IMR-90 (cell line): Measurements from ENCODE around the gene CHN2. TPM values are rescaled to one million over a fixed set of nuclear protein-coding genes. Genes with fewer than 3 reads are reported as not detected.

Source experiments
- ATAC-seq: fragments of 200-7000 bp; cut with Tn5 transposase; 2 replicates; pipeline ENCODE4 v1.9.1; 2020; ENCODE audit warnings: low read depth, mild to moderate bottlenecking, moderate library complexity
- BruUV-seq: library from RNA; stranded (reverse); fragments of 400-500 nt; replicated peaks from 2 replicates; lab custom pipeline; 2021; lab: Mats Ljungman, UMichigan
- CTCF ChIA-PET: fragments of 300-600 bp; formaldehyde crosslinking; extraction: SDS; loops from one replicate; lab custom pipeline; 2021; ENCODE audit warnings: antibody characterized with exemption; lab: Yijun Ruan, JAX
- POLR2A ChIA-PET: fragments of 300-600 bp; sonication (Branson Sonifier 250); formaldehyde crosslinking; loops from one replicate; lab custom pipeline; 2022; ENCODE audit warnings: antibody characterized with exemption; ENCODE audit not compliant: unreplicated experiment; lab: Charles Lee
- DNase-seq: peaks from one replicate; pipeline ENCODE4 v3.0.0; 2013
- H2AFZ ChIP-seq: replicated peaks from 2 replicates; pipeline ENCODE3; 2013; ENCODE audit warnings: low read length, mild to moderate bottlenecking; ENCODE audit not compliant: poor library complexity
- H2AK5ac ChIP-seq: 2 replicates; pipeline ENCODE4 v1.6.1; 2013; ENCODE audit warnings: low read depth, low read length, inconsistent platforms
- H2AK9ac ChIP-seq: replicated peaks from 2 replicates; pipeline ENCODE3; 2013; ENCODE audit warnings: mild to moderate bottlenecking, low read depth, low read length, moderate library complexity; ENCODE audit not compliant: poor library complexity
- H2BK120ac ChIP-seq: 2 replicates; pipeline ENCODE4 v1.6.1; 2013; ENCODE audit warnings: low read depth, low read length, inconsistent platforms
- H2BK15ac ChIP-seq: 3 replicates; pipeline ENCODE4 v1.6.1; 2013; ENCODE audit warnings: low read depth, low read length, inconsistent platforms
- H2BK20ac ChIP-seq: 2 replicates; pipeline ENCODE4 v1.6.1; 2013; ENCODE audit warnings: low read depth, mild to moderate bottlenecking, inconsistent platforms, low read length, moderate library complexity
- H2BK5ac ChIP-seq: 2 replicates; pipeline ENCODE4 v1.6.1; 2013; ENCODE audit warnings: mild to moderate bottlenecking, low read depth, low read length, inconsistent platforms; ENCODE audit not compliant: poor library complexity, severe bottlenecking
- H3K14ac ChIP-seq: replicated peaks from 2 replicates; pipeline ENCODE4 v1.6.1; 2013; ENCODE audit warnings: low read depth, low read length, inconsistent platforms
- H3K18ac ChIP-seq: 2 replicates; pipeline ENCODE4 v1.6.1; 2013; ENCODE audit warnings: low read depth, low read length, control low read depth
- H3K23ac ChIP-seq: 2 replicates; pipeline ENCODE4 v1.6.1; 2013; ENCODE audit warnings: low read depth, low read length, inconsistent platforms
- H3K27ac ChIP-seq: 2 replicates; pipeline ENCODE4 v1.5.1; 2013; ENCODE audit warnings: mild to moderate bottlenecking, control low read depth, low read length; ENCODE audit not compliant: insufficient read depth
- H3K27me3 ChIP-seq: 2 replicates; pipeline ENCODE4 v1.6.1; 2013; ENCODE audit warnings: low read length; ENCODE audit not compliant: control insufficient read depth, insufficient read depth
- H3K36me3 ChIP-seq: 2 replicates; pipeline ENCODE4 v1.6.1; 2013; ENCODE audit warnings: low read length, mixed read lengths; ENCODE audit not compliant: control insufficient read depth, insufficient read depth
- H3K4ac ChIP-seq: 2 replicates; pipeline ENCODE4 v1.6.1; 2013; ENCODE audit warnings: low read depth, low read length, inconsistent platforms
- H3K4me1 ChIP-seq: 2 replicates; pipeline ENCODE4 v1.6.1; 2013; ENCODE audit warnings: low read length, mixed read lengths; ENCODE audit not compliant: control insufficient read depth, insufficient read depth
- H3K4me2 ChIP-seq: 2 replicates; pipeline ENCODE4 v1.6.1; 2013; ENCODE audit warnings: low read depth, mild to moderate bottlenecking, control low read depth, low read length, moderate library complexity
- H3K4me3 ChIP-seq: 2 replicates; pipeline ENCODE4 v1.5.1; 2013; ENCODE audit warnings: low read depth, mild to moderate bottlenecking, control low read depth, low read length, moderate library complexity; ENCODE audit not compliant: insufficient read depth
- H3K56ac ChIP-seq: 2 replicates; pipeline ENCODE4 v1.6.1; 2013; ENCODE audit warnings: low read length, inconsistent platforms; ENCODE audit not compliant: insufficient read depth; ENCODE audit errors: extremely low read depth
- H3K79me1 ChIP-seq, 2 experiments: 2 replicates each; pipeline ENCODE4 v1.6.1; 2013; ENCODE audit warnings: low read length in 2 of 2, inconsistent platforms in 1 of 2, low read depth in 1 of 2
- H3K9ac ChIP-seq: 2 replicates; pipeline ENCODE4 v1.6.1; 2013; ENCODE audit warnings: low read depth, low read length, control low read depth
- H3K9me1 ChIP-seq: 2 replicates; pipeline ENCODE4 v1.6.1; 2013; ENCODE audit warnings: low read length, inconsistent platforms; ENCODE audit not compliant: insufficient read depth
- H3K9me3 ChIP-seq: 2 replicates; pipeline ENCODE4 v1.6.1; 2013; ENCODE audit warnings: low read length; ENCODE audit not compliant: control insufficient read depth, insufficient read depth
- H4K20me1 ChIP-seq: 2 replicates; pipeline ENCODE4 v1.6.1; 2013; ENCODE audit warnings: low read length, inconsistent platforms; ENCODE audit not compliant: insufficient read depth
- H4K5ac ChIP-seq: 2 replicates; pipeline ENCODE4 v1.6.1; 2013; ENCODE audit warnings: mild to moderate bottlenecking, low read depth, low read length, control low read depth
- H4K8ac ChIP-seq, 2 experiments: 2 replicates each; pipeline ENCODE4 v1.6.1; 2013; ENCODE audit warnings: low read depth in 2 of 2, low read length in 2 of 2, control low read depth in 1 of 2, inconsistent platforms in 1 of 2
- H4K91ac ChIP-seq: 2 replicates; pipeline ENCODE4 v1.6.1; 2013; ENCODE audit warnings: low read depth, low read length, inconsistent platforms; ENCODE audit not compliant: insufficient read depth
- CHD1 ChIP-seq: IDR thresholded peaks from 2 replicates; pipeline ENCODE4 v1.6.1; 2012; ENCODE audit warnings: low read depth, low read length, improper control_type of control experiment
- MAFK ChIP-seq: IDR thresholded peaks from 2 replicates; pipeline ENCODE4 v1.6.1; 2012; ENCODE audit warnings: low read depth, low read length, improper control_type of control experiment
- POLR2A ChIP-seq: IDR thresholded peaks from 2 replicates; pipeline ENCODE4 v1.6.1; 2012; ENCODE audit warnings: mild to moderate bottlenecking, low read depth, low read length
- SMC3 ChIP-seq: fragments of 150-350 bp; IDR thresholded peaks from 2 replicates; pipeline ENCODE4 v1.6.1; 2016; ENCODE audit warnings: low read depth, mild to moderate bottlenecking, antibody characterized with exemption, low read length, moderate library complexity
- WGBS, 2 experiments: methylation state at CpG; one replicate each; pipeline versions ENCODE4 v1.1.5 to v1.1.7; 2013; ENCODE audit warnings: missing lambda C conversion rate in 2 of 2; ENCODE audit not compliant: insufficient read length in 1 of 2; ENCODE audit errors: extremely low coverage in 2 of 2; 5-methylcytosine and 5-hydroxymethylcytosine counted together
- dilution Hi-C: fragments of 300-500 bp; cut with HindIII; formaldehyde crosslinking; loops from one replicate; pipeline ENCODE4 v1.14.3; 2018; ENCODE audit warnings: low sequenced_read_pairs; ENCODE audit not compliant: unreplicated experiment
- in situ Hi-C: fragments of 300-500 bp; cut with MboI; formaldehyde crosslinking; loops from 3 replicates; pipeline ENCODE4 v1.14.3; 2019; ENCODE audit warnings: low sequenced_read_pairs, inconsistent platforms, mixed read lengths
- intact Hi-C: fragments of 100-400 bp; cut with micrococcal nuclease; formaldehyde crosslinking; loops from 2 replicates; pipeline ENCODE4 v1.10.0; 2022
- polyA plus RNA-seq, 3 experiments: library from polyadenylated mRNA; depleted of rRNA; stranded (reverse); fragments of >200 nt; gene quantifications; 2 replicates each; pipeline ENCODE4 v1.2.3, GENCODE V29; 2012; ENCODE audit warnings: low replicate concordance in 1 of 3
- total RNA-seq: library from RNA; depleted of rRNA; stranded (reverse); fragments of >200 nt; gene quantifications from 2 replicates; pipeline ENCODE4 v1.2.3, GENCODE V29; 2012

The CHN2 gene
- total and polyA plus RNA-seq, 2 of the 4 experiments (the other 2 are of a cell fraction) = not detected

- intact Hi-C loops = no loop called here
- Histone ChIP-seq H2BK20ac (no peak overlapping the region), H4K91ac (no peak overlapping the region), H3K27me3 (no peaks in the 10 kb centered on the region), H3K27ac (no peak overlapping the region), H2AFZ (no peak overlapping the region), H3K14ac (no peak overlapping the region), H3K9ac (no peak overlapping the region), H2BK15ac (no peak overlapping the region), H3K23ac (no peak overlapping the region), H3K18ac (no peak overlapping the region), H4K8ac (no peak overlapping the region), H3K4me1 (no peaks in the 10 kb centered on the region), H3K56ac (no peak overlapping the region), H3K4me3 (no peak overlapping the region), H3K4ac (no peak overlapping the region), H4K20me1 (no peaks in the 10 kb centered on the region), H4K5ac (no peak overlapping the region), H3K9me3 (no peaks in the 10 kb centered on the region), H3K4me2 (no peak overlapping the region), H2AK5ac (no peak overlapping the region), H2BK5ac (no peak overlapping the region), H3K79me1 (no peaks in the 10 kb centered on the region), H3K9me1 (no peaks in the 10 kb centered on the region), H3K36me3 (no peaks in the 10 kb centered on the region), H2AK9ac (no peak overlapping the region), H2BK120ac (no peak overlapping the region)
- dilution Hi-C loops = no loop called here
- no TSS peak for BruUV-seq
- TF ChIP-seq CHD1 (no peak), MAFK (no peak), POLR2A (no peak), SMC3 (no peak)
- no peak for ATAC-seq
- in situ Hi-C loops = no loop called here
- CTCF ChIA-PET = no interaction called here
- WGBS, 2 experiments = no CpG with 5 or more reads among the region's 3 CpGs
- no peak for DNase-seq
- POLR2A ChIA-PET = no interaction called here
These were observed 122.4 kb downstream of the CHN2 start for GRCh38 chr7:29316926-29317325.
